Fibroblast of lung (primary cell): ENCODE data around the gene NPNT.

Source experiments
- EZH2 ChIP-seq: IDR thresholded peaks from 2 replicates; pipeline ENCODE4 v1.5.1; 2012; ENCODE audit warnings: low read length, control low read depth, mild to moderate bottlenecking; ENCODE audit errors: missing control alignments
- TF ChIP-seq, protein P1 (sequence below), 2 donors: IDR thresholded peaks in 1 of 2; conservative IDR thresholded peaks in 1 of 2; 1 replicate in 1 of 2; 2 replicates in 1 of 2; pipeline ENCODE4 v1.5.1; 2011 to 2012; ENCODE audit warnings: low read length in 2 of 2, control low read depth in 1 of 2, inconsistent platforms in 1 of 2, low read depth in 1 of 2, mild to moderate bottlenecking in 1 of 2

DNA sequence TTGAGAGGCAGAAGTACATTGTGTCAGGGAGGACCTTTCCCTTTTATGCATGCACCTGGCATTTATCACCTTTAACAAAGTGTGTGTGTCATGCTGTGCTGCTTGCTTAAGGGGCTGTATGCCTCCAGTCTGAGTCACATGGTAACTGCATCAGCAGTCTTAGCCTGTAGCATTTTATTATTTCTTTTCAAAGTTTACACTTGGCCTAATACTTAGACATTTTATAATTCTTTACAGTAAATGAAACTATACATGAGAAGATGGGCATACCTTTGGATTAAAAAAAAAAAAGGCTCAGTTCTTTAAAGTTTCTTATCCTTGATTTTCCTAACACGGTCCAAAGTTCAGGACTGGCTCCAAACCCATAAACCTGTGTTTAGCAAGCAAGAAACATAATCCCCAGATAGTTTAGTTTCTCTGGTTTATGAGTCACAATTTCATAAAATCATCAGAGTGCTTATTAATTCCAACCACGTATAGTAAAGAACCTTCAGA, 14.6 kb downstream of the NPNT start:
- TF ChIP-seq, protein P1, sequence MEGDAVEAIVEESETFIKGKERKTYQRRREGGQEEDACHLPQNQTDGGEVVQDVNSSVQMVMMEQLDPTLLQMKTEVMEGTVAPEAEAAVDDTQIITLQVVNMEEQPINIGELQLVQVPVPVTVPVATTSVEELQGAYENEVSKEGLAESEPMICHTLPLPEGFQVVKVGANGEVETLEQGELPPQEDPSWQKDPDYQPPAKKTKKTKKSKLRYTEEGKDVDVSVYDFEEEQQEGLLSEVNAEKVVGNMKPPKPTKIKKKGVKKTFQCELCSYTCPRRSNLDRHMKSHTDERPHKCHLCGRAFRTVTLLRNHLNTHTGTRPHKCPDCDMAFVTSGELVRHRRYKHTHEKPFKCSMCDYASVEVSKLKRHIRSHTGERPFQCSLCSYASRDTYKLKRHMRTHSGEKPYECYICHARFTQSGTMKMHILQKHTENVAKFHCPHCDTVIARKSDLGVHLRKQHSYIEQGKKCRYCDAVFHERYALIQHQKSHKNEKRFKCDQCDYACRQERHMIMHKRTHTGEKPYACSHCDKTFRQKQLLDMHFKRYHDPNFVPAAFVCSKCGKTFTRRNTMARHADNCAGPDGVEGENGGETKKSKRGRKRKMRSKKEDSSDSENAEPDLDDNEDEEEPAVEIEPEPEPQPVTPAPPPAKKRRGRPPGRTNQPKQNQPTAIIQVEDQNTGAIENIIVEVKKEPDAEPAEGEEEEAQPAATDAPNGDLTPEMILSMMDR (conservative IDR thresholded peaks at IDR 0.05 in 1 of 2, IDR thresholded peaks at IDR 0.05 in 1 of 2; ENCODE audit: low read depth in 1 of 2, low read length in 2 of 2), result no peak
- TF ChIP-seq EZH2, result no peak
